Activated CD4-positive, alpha-beta memory T cell treated with anti-CD3 and anti-CD28 coated beads for 36 hours (primary cell): Measurements from ENCODE around the gene SLC17A2. TPM values are rescaled to one million over a fixed set of nuclear protein-coding genes. Genes with fewer than 3 reads are reported as not detected.

ENCODE experiments used
- CTCF ChIA-PET: fragments of 350-600 bp; sonication (Branson Sonifier 250); formaldehyde crosslinking; loops from one replicate; lab custom pipeline; 2021; ENCODE audit warnings: antibody characterized with exemption, inconsistent platforms; lab: Charles Lee
- POLR2A ChIA-PET: fragments of 350-600 bp; sonication (Branson Sonifier 250); formaldehyde crosslinking; loops from one replicate; lab custom pipeline; 2021; ENCODE audit warnings: antibody characterized with exemption; lab: Charles Lee
- DNase-seq: peaks from one replicate; pipeline ENCODE4 v3.0.0-alpha.2; 2020
- H3K27ac Mint-ChIP-seq: one replicate; pipeline ENCODE4 v1.8.0; 2021; ENCODE audit warnings: mixed read lengths
- H3K27me3 Mint-ChIP-seq: one replicate; pipeline ENCODE4 v1.8.0; 2021; ENCODE audit warnings: mixed read lengths
- H3K36me3 Mint-ChIP-seq: one replicate; pipeline ENCODE4 v1.8.0; 2021; ENCODE audit warnings: mixed read lengths
- H3K4me1 Mint-ChIP-seq: one replicate; pipeline ENCODE4 v1.8.0; 2021; ENCODE audit warnings: low read depth, mixed read lengths
- H3K4me3 Mint-ChIP-seq: one replicate; pipeline ENCODE4 v1.8.0; 2021; ENCODE audit warnings: mild to moderate bottlenecking, mixed read lengths
- H3K9me3 Mint-ChIP-seq: one replicate; pipeline ENCODE4 v1.8.0; 2021; ENCODE audit warnings: mixed read lengths
- intact Hi-C: fragments of 100-400 bp; cut with micrococcal nuclease; formaldehyde crosslinking; loops from one replicate; pipeline ENCODE4 v1.15.1; 2023
- total RNA-seq, 2 experiments: library from RNA; stranded (reverse); gene quantifications; one replicate each; pipeline ENCODE4 v1.2.3, GENCODE V29; 2021

The SLC17A2 gene, protein sequence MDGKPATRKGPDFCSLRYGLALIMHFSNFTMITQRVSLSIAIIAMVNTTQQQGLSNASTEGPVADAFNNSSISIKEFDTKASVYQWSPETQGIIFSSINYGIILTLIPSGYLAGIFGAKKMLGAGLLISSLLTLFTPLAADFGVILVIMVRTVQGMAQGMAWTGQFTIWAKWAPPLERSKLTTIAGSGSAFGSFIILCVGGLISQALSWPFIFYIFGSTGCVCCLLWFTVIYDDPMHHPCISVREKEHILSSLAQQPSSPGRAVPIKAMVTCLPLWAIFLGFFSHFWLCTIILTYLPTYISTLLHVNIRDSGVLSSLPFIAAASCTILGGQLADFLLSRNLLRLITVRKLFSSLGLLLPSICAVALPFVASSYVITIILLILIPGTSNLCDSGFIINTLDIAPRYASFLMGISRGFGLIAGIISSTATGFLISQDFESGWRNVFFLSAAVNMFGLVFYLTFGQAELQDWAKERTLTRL
- not detected for total RNA-seq

DNA sequence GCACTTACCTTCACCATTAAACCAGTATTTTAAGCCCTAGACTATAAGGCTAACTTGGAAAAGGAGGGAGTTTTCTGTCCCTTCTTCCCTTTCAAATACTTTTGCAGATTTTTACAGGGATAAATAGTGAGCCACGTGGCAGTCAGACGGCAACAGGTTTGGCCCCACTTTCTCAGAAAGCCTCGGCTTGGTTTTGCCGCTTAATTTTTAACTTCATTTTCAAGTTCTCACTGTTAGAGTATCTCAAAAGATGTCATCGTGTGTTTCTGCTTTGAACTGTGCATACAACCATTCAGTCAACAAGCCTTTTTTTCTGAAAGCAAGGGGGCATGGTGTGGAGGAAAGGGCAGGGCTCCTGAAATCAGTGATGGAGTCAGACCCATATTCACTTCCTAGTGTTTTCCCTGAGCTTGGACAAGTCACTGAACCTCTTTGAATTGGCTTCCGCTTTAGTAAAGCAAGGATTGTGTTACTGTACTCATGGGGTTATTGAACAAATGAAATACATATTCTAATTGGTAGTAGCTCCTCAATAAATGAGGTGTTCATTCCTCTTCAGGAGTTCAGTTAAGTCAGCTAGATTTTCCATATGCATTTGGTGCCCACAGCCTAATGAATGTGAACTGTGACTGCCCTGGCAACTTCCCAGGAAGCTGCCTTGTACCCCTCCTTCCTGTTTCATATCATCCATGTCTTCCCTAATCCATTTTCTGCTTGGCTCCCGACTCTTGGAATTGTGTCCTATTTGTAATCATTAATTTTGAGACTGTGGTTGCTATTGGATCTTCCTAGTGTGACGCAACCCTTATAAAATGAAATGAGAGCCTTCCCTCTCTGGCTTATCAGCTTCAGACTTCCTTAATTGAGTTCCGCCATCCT, at the start of gene SLC17A2:
Gene SLC17A2 (minus strand): TSS at position 160 of the 879 bp plus-strand sequence. CDS start 4,895 bp downstream, outside the sequence.
- Mint-ChIP-seq H3K4me3 (no peak within 1 kb of the TSS), H3K36me3 (no peaks in the 10 kb centered on the region), H3K27ac (no peak within 1 kb of the TSS), H3K9me3 (no peaks in the 10 kb centered on the region), H3K27me3 (peaks cover 8% of the 10 kb centered on the region), H3K4me1 (peaks cover 10% of the 10 kb centered on the region)
- POLR2A ChIA-PET, result no interaction called here
- no peak for DNase-seq
- intact Hi-C loops, result no loop called here
- CTCF ChIA-PET, result interaction anchor here (1.0 kb wide), 1 partner anchor 62 kb away, joined by 3 read pairs; no protein-coding TSS in a partner anchor

DNA sequence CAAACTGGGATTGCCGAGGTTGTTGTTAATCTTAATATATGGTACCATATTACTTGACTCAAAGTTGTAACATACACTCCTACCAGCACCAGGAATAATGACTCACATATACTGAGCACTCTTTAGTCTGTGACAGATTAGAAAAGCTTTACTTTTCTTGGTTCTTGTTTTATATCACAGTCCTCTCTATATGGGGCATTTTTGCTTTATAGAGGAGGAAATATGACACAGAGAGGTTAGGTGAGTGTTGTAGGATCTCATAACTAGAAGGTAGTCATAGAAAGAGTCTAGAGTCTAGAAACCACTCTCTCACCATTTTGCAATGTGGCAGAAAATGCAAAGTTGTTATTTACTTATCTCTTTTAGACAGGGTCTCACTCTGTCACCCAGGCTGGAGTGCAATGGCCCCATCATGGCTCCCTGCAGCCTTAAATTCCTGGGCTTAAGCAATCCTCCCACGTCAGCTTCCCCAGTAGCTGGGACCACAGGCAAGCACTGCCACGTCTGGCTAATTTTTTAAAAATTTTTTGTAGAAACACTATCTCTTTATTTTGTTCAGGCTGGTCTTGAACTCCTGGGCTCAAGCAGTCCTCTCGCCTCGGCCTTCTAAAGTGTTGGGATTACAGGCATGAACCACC, 45.6 kb upstream of the SLC17A2 start:
- peak overlapping the region; percentile 51 for H3K27ac Mint-ChIP-seq
- H3K9me3 Mint-ChIP-seq, result no peaks in the 10 kb centered on the region
- ChIA-PET CTCF (interaction anchor here (1.3 to 2.3 kb wide), 2 partner anchors 17 to 27 kb away, joined by 4 to 10 read pairs; no protein-coding TSS in a partner anchor), POLR2A (interaction anchor here (0.8 to 6.8 kb wide), 5 partner anchors 9 to 56 kb away, joined by 3 to 46 read pairs (median 5); partner anchors contain the start of gene TRIM38)
- peaks cover 61% of the 10 kb centered on the region for H3K4me1 Mint-ChIP-seq
- no peak for DNase-seq
- H3K4me3 Mint-ChIP-seq, result no peak overlapping the region
- peaks cover 64% of the 10 kb centered on the region for H3K36me3 Mint-ChIP-seq
- intact Hi-C loops, result loop anchor here (1.0 to 5.0 kb wide), 4 partner anchors 14 to 839 kb away; partner anchors contain the start of gene TRIM38
- H3K27me3 Mint-ChIP-seq, result no peaks in the 10 kb centered on the region

DNA sequence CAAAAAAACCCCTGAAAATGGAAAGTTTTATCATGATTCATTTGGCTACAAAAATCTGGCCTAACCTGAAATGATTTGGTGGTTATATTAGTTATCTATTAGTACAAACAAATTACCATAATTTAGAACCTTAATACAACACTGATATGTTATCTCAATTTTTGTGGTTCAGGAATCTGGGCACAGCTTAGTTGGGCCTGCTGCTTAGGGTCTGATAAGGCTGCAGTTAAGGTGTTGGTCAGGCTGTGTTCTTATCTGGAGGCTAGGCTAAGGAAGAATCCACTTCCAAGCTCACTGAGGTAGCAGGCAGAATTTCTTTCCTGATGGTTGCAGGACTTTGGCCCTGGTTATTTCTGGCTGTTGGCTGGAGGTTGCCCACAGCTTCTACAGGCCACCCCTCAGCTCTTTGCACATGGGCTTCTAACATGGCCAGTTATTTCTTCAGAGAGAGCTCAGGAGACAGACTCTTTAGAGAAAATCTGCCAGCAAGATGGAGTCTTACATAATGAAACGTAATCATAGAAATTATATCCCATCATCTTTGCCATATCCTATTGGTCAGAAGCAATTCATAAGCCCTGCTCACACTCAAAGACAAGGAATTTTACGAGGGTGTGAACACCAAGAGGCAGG, 43.5 kb upstream of the SLC17A2 start:
- H3K36me3 Mint-ChIP-seq, result peaks cover 71% of the 10 kb centered on the region
- H3K4me3 Mint-ChIP-seq, result no peak overlapping the region
- no peaks in the 10 kb centered on the region for H3K9me3 Mint-ChIP-seq
- intact Hi-C loops, result no loop called here
- ChIA-PET CTCF (interaction anchor here (1.0 to 2.3 kb wide), 4 partner anchors 12 to 44 kb away, joined by 4 to 10 read pairs (median 7); partner anchors contain the start of gene TRIM38), POLR2A (interaction anchor here (1.1 to 6.8 kb wide), 2 partner anchors 12 to 16 kb away, joined by 3 to 46 read pairs; partner anchors contain the start of gene TRIM38)
- H3K4me1 Mint-ChIP-seq, result peaks cover 69% of the 10 kb centered on the region
- no peak for DNase-seq
- H3K27me3 Mint-ChIP-seq, result no peaks in the 10 kb centered on the region
- no peak overlapping the region for H3K27ac Mint-ChIP-seq

DNA sequence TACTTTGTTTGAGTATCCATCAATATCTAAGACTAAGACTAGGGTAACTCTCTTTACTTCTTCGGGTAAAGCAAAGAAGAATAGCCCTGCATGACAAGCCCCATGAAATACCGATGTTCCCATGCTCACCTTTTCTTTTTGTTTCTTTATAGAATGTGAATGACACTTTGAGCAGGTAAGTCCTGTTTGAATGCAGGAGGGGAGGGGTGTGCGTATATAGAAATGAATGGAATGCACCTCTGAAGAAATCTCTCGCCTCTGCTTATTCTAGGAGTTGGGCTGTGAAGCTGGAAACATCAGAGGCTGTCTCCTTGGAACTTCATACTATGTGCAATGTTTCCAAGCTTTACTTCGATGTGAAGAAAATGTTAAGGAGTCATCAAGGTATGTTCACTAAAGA, 42.4 kb upstream of the SLC17A2 start:
- ChIA-PET POLR2A (interaction anchor here (1.1 to 6.8 kb wide), 2 partner anchors 11 to 17 kb away, joined by 3 to 46 read pairs; partner anchors contain the start of gene TRIM38), CTCF (interaction anchor here (1.2 to 1.8 kb wide), 2 partner anchors 19 to 30 kb away, joined by 3 to 9 read pairs; no protein-coding TSS in a partner anchor)
- Mint-ChIP-seq H3K36me3 (peaks cover 82% of the 10 kb centered on the region), H3K27me3 (no peaks in the 10 kb centered on the region), H3K4me1 (peaks cover 79% of the 10 kb centered on the region), H3K27ac (no peak overlapping the region), H3K9me3 (no peaks in the 10 kb centered on the region), H3K4me3 (no peak overlapping the region)
- no peak for DNase-seq
- intact Hi-C loops, result no loop called here

DNA sequence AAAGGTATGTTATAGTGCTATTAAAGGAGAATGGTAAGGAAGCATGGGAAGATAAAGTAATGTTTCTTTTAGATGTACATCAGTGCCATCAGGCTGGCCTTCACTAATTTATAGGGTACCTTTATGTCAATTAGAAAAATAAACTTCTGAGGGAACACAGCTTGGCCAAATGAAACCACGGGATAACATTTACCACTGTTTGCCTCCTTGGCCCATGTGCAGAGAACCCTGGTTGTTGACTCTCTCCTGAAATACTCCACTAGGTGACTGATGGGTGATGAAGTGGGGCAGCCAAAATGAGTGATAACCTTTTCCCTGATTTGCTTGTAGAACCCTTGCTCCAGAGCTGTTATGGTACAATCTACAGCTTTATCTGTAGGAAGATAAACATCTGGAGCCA, 41.6 kb upstream of the SLC17A2 start:
- H3K27ac Mint-ChIP-seq, result peak overlapping the region; percentile 53
- ChIA-PET CTCF (interaction anchor here (0.8 to 1.8 kb wide), 3 partner anchors 20 to 54 kb away, joined by 3 to 9 read pairs (median 3); no protein-coding TSS in a partner anchor), POLR2A (interaction anchor here (6.8 kb wide), 1 partner anchor 10 kb away, joined by 46 read pairs; the partner anchor contains the start of gene TRIM38)
- peaks cover 84% of the 10 kb centered on the region for H3K36me3 Mint-ChIP-seq
- no peak overlapping the region for H3K4me3 Mint-ChIP-seq
- no peaks in the 10 kb centered on the region for H3K9me3 Mint-ChIP-seq
- H3K4me1 Mint-ChIP-seq, result peaks cover 80% of the 10 kb centered on the region
- no peak for DNase-seq
- H3K27me3 Mint-ChIP-seq, result no peaks in the 10 kb centered on the region
- intact Hi-C loops, result no loop called here

DNA sequence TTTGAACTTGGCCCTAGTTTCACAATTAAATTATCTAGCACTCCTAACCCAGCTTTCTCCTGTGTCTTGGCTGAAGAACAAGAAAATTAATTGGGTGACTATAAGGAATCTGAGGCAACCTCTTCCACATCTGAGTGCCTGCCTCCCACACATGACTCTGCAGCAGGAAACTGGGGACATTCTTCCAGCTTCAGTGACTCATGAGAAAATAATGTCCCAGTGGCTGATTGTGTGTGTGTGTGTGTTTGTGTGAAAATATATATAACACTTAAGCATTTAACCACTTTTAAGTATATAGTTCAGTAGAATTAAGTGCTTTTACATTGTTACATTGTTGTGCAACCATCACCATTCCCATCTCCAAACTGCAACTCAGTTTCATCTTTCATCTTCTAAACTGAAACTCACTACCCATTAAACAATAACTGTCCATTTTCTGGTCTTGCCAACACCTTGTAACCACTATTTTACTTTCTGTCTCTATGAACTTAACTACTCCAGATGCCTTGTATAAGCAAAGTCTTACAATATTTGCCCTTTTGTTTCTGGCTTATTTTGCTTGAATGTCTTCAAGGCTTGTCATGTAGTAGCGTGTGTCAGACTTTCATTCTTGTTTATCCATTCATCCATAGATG, 40.8 kb upstream of the SLC17A2 start:
- Mint-ChIP-seq H3K36me3 (peaks cover 84% of the 10 kb centered on the region), H3K27ac (peak overlapping the region; percentile 30), H3K9me3 (no peaks in the 10 kb centered on the region), H3K4me3 (peak overlapping the region; percentile 20), H3K27me3 (no peaks in the 10 kb centered on the region), H3K4me1 (peaks cover 80% of the 10 kb centered on the region)
- peak; percentile 30 for DNase-seq
- intact Hi-C loops, result no loop called here
- ChIA-PET CTCF (interaction anchor here (3.8 kb wide), 1 partner anchor 21 kb away, joined by 27 read pairs; no protein-coding TSS in a partner anchor), POLR2A (interaction anchor here (0.7 to 2.1 kb wide), 4 partner anchors 11 to 49 kb away, joined by 3 to 6 read pairs (median 4); a partner anchor contains a TSS)

DNA sequence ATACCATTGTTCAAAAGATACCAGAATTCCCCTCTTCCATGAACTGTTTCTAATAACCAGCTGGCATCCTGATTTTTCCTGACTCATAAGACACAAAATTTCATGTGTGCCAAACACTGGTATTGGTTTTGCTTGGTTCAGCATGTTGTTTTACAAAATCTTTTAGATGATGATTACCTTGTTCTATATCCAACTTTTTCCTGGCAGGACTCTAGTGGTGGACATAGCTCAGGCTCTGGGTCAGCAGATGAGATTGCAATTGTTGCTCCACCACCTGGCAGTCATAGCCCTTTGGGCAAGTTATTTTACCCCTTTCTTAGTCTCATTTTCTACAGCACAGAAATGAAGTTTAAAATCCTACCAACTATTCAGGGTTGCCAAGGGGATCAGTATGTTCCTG, 38.3 kb upstream of the SLC17A2 start:
- POLR2A ChIA-PET, result no interaction called here
- no peaks in the 10 kb centered on the region for H3K27me3 Mint-ChIP-seq
- peaks cover 91% of the 10 kb centered on the region for H3K36me3 Mint-ChIP-seq
- peaks cover 82% of the 10 kb centered on the region for H3K4me1 Mint-ChIP-seq
- CTCF ChIA-PET, result interaction anchor here (1.1 to 3.8 kb wide), 4 partner anchors 24 to 49 kb away, joined by 3 to 27 read pairs (median 3); a partner anchor contains a TSS
- H3K27ac Mint-ChIP-seq, result no peak overlapping the region
- no peak for DNase-seq
- H3K4me3 Mint-ChIP-seq, result peak overlapping the region; percentile 87
- intact Hi-C loops, result no loop called here
- H3K9me3 Mint-ChIP-seq, result no peaks in the 10 kb centered on the region

DNA sequence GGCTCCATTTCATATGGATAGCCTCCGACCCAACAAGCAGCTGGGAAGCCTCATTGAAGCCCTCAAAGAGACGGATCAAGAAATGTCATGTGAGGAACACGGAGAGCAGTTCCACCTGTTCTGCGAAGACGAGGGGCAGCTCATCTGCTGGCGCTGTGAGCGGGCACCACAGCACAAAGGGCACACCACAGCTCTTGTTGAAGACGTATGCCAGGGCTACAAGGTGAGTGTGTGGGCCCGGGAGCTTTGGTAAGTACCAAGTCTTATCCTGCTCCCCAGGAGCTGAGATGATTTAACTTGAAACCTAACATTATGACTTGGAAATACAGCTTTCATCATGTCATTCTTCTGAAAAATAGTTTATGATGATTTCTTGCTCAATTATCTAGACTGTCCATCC, 36.2 kb upstream of the SLC17A2 start:
- Mint-ChIP-seq H3K4me1 (peaks cover 74% of the 10 kb centered on the region), H3K4me3 (peak overlapping the region; percentile 87), H3K9me3 (no peaks in the 10 kb centered on the region), H3K36me3 (peaks cover 81% of the 10 kb centered on the region), H3K27me3 (no peaks in the 10 kb centered on the region), H3K27ac (peak overlapping the region; percentile 90)
- POLR2A ChIA-PET, result interaction anchor here (1.2 to 2.0 kb wide), 5 partner anchors 9 to 54 kb away, joined by 4 to 10 read pairs (median 5); a partner anchor contains a TSS
- peak; percentile 63 for DNase-seq
- CTCF ChIA-PET, result interaction anchor here (3.0 kb wide), 1 partner anchor 26 kb away, joined by 20 read pairs; no protein-coding TSS in a partner anchor
- intact Hi-C loops, result no loop called here

DNA sequence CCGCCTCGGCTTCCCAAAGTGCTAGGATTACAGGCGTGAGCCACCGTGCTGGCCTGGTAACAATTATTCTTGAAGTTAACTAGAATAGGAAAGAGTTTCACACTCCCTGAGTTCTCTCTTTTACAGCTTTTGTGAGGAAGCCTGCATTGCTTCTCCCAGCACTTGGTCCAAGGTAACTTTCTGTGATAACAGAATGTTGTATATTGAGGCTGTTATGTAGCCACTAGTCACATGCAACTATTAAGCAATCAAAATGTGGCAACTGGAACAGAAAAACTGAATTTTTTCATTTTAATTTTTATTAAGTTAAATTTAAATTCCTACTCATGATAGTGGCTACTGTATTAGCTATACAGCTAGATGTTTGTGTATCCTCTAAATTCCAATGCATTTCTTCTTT, 34.6 kb upstream of the SLC17A2 start:
- Mint-ChIP-seq H3K9me3 (peaks cover 15% of the 10 kb centered on the region), H3K4me1 (peaks cover 76% of the 10 kb centered on the region), H3K27ac (no peak overlapping the region), H3K36me3 (peaks cover 78% of the 10 kb centered on the region), H3K27me3 (no peaks in the 10 kb centered on the region), H3K4me3 (peak overlapping the region; percentile 87)
- intact Hi-C loops, result no loop called here
- no peak for DNase-seq
- POLR2A ChIA-PET, result no interaction called here
- CTCF ChIA-PET, result interaction anchor here (3.0 kb wide), 1 partner anchor 27 kb away, joined by 20 read pairs; no protein-coding TSS in a partner anchor
